GM12878 (cell line): Measurements from ENCODE around the gene TMEM127. TPM values are rescaled to one million over a fixed set of nuclear protein-coding genes. Genes with fewer than 3 reads are reported as not detected.

ENCODE experiments used
- BCLAF1 ChIP-seq: fragments of 450-650 bp; IDR thresholded peaks from 2 replicates; pipeline ENCODE4 v1.6.1; 2017; ENCODE audit warnings: antibody characterized with exemption, mild to moderate bottlenecking, moderate library complexity
- BMI1 ChIP-seq: fragments of 450-650 bp; IDR thresholded peaks from 2 replicates; pipeline ENCODE4 v1.6.1; 2016; ENCODE audit warnings: mild to moderate bottlenecking, moderate library complexity, borderline replicate concordance
- ESRRA ChIP-seq: IDR thresholded peaks from 2 replicates; pipeline ENCODE4 v1.6.1; 2012; ENCODE audit warnings: mild to moderate bottlenecking, low read length, improper control_type of control experiment
- POLR2AphosphoS5 ChIP-seq: IDR thresholded peaks from 2 replicates; pipeline ENCODE4 v1.6.1; 2011; ENCODE audit warnings: mild to moderate bottlenecking, low read length, inconsistent platforms
- SMAD1 ChIP-seq: fragments of 450-650 bp; IDR thresholded peaks from 2 replicates; pipeline ENCODE4 v1.6.1; 2018; ENCODE audit warnings: mild to moderate bottlenecking, low read depth; ENCODE audit not compliant: partially characterized antibody
- SP1 ChIP-seq: IDR thresholded peaks from one replicate; pipeline ENCODE4 v1.6.1; 2011; ENCODE audit warnings: low read depth, low read length
- STAT3 ChIP-seq: IDR thresholded peaks from 2 replicates; pipeline ENCODE4 v1.6.1; 2011; ENCODE audit warnings: low read depth, low read length, improper control_type of control experiment
- TBL1XR1 ChIP-seq: IDR thresholded peaks from 2 replicates; pipeline ENCODE4 v1.6.1; 2012; ENCODE audit warnings: low read depth, low read length, improper control_type of control experiment
- ZBED1 ChIP-seq: IDR thresholded peaks from 2 replicates; pipeline ENCODE4 v1.6.1; 2016; ENCODE audit warnings: borderline replicate concordance
- ZNF622 ChIP-seq: fragments of 450-650 bp; IDR thresholded peaks from 2 replicates; pipeline ENCODE4 v1.6.1; 2017; ENCODE audit warnings: mild to moderate bottlenecking, inconsistent platforms
- polyA plus RNA-seq, 11 experiments: library from polyadenylated mRNA; depleted of rRNA in 4 of 11; unstranded in 6 of 11; stranded (reverse) in 5 of 11; fragments of >200 nt; fragmentation: Nextera tagmentation in 4 of 11; fragmentation: Illumina TruSeq in 1 of 11; extraction: Ambion mirVana in 4 of 11; extraction: Trizol in 1 of 11; gene quantifications; 1 replicate in 1 of 11; 2 replicates in 10 of 11; pipeline versions ENCODE4 v1.2.1 to v1.2.3, GENCODE V29; 2011 to 2016; ENCODE audit warnings: inconsistent platforms in 2 of 11, missing spikeins in 2 of 11, low read depth in 1 of 11
- total RNA-seq, 4 experiments: library from RNA; depleted of rRNA in 3 of 4; stranded (reverse); fragments of >200 nt in 3 of 4; fragmentation: Illumina TruSeq in 1 of 4; extraction: Trizol in 1 of 4; gene quantifications; 2 replicates each; pipeline versions ENCODE4 v1.2.1 to v1.2.3, GENCODE V29; 2013 to 2021

TMEM127 gene
- total and polyA plus RNA-seq, 10 of the 15 experiments (the other 5 are each of a cell fraction or from before 2014, with no cell fraction given), result 2.6 to 27.2 (median 17.7) TPM

- TF ChIP-seq BCLAF1 (no peak), ZNF622 (no peak), SMAD1 (no peak), BMI1 (no peak), STAT3 (no peak), SP1 (no peak), ESRRA (no peak), POLR2AphosphoS5 (peak; percentile 59), ZBED1 (no peak; the same call in 1 of the 2 replicates), TBL1XR1 (peak; percentile 46; the same call in 1 of the 2 replicates)
Measured at GRCh38 chr2:96241900-96242611, 23.7 kb downstream of the TMEM127 start (continued).
